ENCODE data around the gene DRG2. TPM values are rescaled to one million over a fixed set of nuclear protein-coding genes. Genes with fewer than 3 reads are reported as not detected.

Gene DRG2
- polyA plus RNA-seq, 1 experiment = 31.5 TPM

GRCh38 chr17:18065546-18065945 is 22.2 kb upstream of the DRG2 start:
- CTCF ChIA-PET = no interaction called here

GRCh38 chr17:18066866-18067265 is 20.9 kb upstream of the DRG2 start:
- no peak for TF ChIP-seq CTCF (IDR thresholded peaks at IDR 0.05; ENCODE audit: low read depth, low read length)
- no peaks in the 10 kb centered on the region for H3K27me3 ChIP-seq (ENCODE audit: control insufficient read depth, insufficient read depth, low read length)
- H3K4me3 ChIP-seq (ENCODE audit: low read depth, low read length) = no peak overlapping the region
- DNase-seq (ENCODE audit: low read depth, low spot score) = no peak
- H3K27ac ChIP-seq (ENCODE audit: low read depth, low read length) = peak overlapping the region; percentile 21
- ChIA-PET CTCF (no interaction called here), POLR2A (no interaction called here)
- no peaks in the 10 kb centered on the region for H3K9me3 ChIP-seq (ENCODE audit: control insufficient read depth, insufficient read depth, low read length)

More at GRCh38 chr17:18065546-18065945, 22.2 kb upstream of the DRG2 start:
- POLR2A ChIA-PET = no interaction called here
- Histone ChIP-seq H3K27ac (ENCODE audit: low read depth, low read length) (no peak overlapping the region), H3K9me3 (ENCODE audit: control insufficient read depth, insufficient read depth, low read length) (no peaks in the 10 kb centered on the region), H3K27me3 (ENCODE audit: control insufficient read depth, insufficient read depth, low read length) (no peaks in the 10 kb centered on the region), H3K4me3 (ENCODE audit: low read depth, low read length) (no peak overlapping the region)
- no peak for TF ChIP-seq CTCF (IDR thresholded peaks at IDR 0.05; ENCODE audit: low read depth, low read length)
- DNase-seq (ENCODE audit: low read depth, low spot score) = no peak

GRCh38 chr17:18069101-18069500 is 18.6 kb upstream of the DRG2 start:
- POLR2A ChIA-PET = no interaction called here
- Histone ChIP-seq H3K4me3 (ENCODE audit: low read depth, low read length) (no peak overlapping the region), H3K9me3 (ENCODE audit: control insufficient read depth, insufficient read depth, low read length) (no peaks in the 10 kb centered on the region), H3K27ac (ENCODE audit: low read depth, low read length) (no peak overlapping the region), H3K27me3 (ENCODE audit: control insufficient read depth, insufficient read depth, low read length) (no peaks in the 10 kb centered on the region)
- CTCF ChIA-PET = interaction anchor here (0.6 kb wide), 1 partner anchor 9 kb away, joined by 6 read pairs; no protein-coding TSS in a partner anchor
- TF ChIP-seq CTCF (IDR thresholded peaks at IDR 0.05; ENCODE audit: low read depth, low read length) = no peak
- no peak for DNase-seq (ENCODE audit: low read depth, low spot score)

GRCh38 chr17:18070861-18071340 is 16.8 kb upstream of the DRG2 start:
- peak overlapping the region; percentile 55 for H3K27ac ChIP-seq (ENCODE audit: low read depth, low read length)
- POLR2A ChIA-PET = no interaction called here
- CTCF ChIA-PET = no interaction called here

GRCh38 chr17:18071751-18072150 is 16.0 kb upstream of the DRG2 start:
- no peaks in the 10 kb centered on the region for H3K9me3 ChIP-seq (ENCODE audit: control insufficient read depth, insufficient read depth, low read length)
- no peaks in the 10 kb centered on the region for H3K27me3 ChIP-seq (ENCODE audit: control insufficient read depth, insufficient read depth, low read length)
- POLR2A ChIA-PET = no interaction called here
- DNase-seq (ENCODE audit: low read depth, low spot score) = no peak
- TF ChIP-seq CTCF (IDR thresholded peaks at IDR 0.05; ENCODE audit: low read depth, low read length) = no peak
- CTCF ChIA-PET = no interaction called here
- no peak overlapping the region for H3K4me3 ChIP-seq (ENCODE audit: low read depth, low read length)
- no peak overlapping the region for H3K27ac ChIP-seq (ENCODE audit: low read depth, low read length)

More at GRCh38 chr17:18070861-18071340, 16.8 kb upstream of the DRG2 start:
- peak; percentile 3 for DNase-seq (ENCODE audit: low read depth, low spot score)
- Histone ChIP-seq H3K27me3 (ENCODE audit: control insufficient read depth, insufficient read depth, low read length) (no peaks in the 10 kb centered on the region), H3K9me3 (ENCODE audit: control insufficient read depth, insufficient read depth, low read length) (no peaks in the 10 kb centered on the region), H3K4me3 (ENCODE audit: low read depth, low read length) (peak overlapping the region; percentile 34)
- TF ChIP-seq CTCF (IDR thresholded peaks at IDR 0.05; ENCODE audit: low read depth, low read length) = no peak
